Measurements from ENCODE around the gene GRK5.
"Not testable (repeated sequence)": the region's sequence is repeated elsewhere in the genome, so short reads cannot be mapped to it uniquely, and the experiment has no call there.

Gene GRK5

GRCh38 chr10:119429771-119430170 lies 222.4 kb downstream of the GRK5 start:
- Mint-ChIP-seq H3K27ac (no peak overlapping the region), H3K4me1 (ENCODE audit: low read depth) (peaks cover 14% of the 10 kb centered on the region), H3K9me3 (peaks cover 9% of the 10 kb centered on the region), H3K36me3 (ENCODE audit: low read depth) (peaks cover 48% of the 10 kb centered on the region), H3K4me3 (no peak overlapping the region), H3K27me3 (ENCODE audit: low read depth) (no peaks in the 10 kb centered on the region)

- peaks cover 13% of the 10 kb centered on the region for H3K9me3 Mint-ChIP-seq
- peaks cover 14% of the 10 kb centered on the region for H3K4me1 Mint-ChIP-seq (ENCODE audit: low read depth)
- H3K27ac Mint-ChIP-seq: no peak overlapping the region
- H3K27me3 Mint-ChIP-seq (ENCODE audit: low read depth): no peaks in the 10 kb centered on the region
- H3K4me3 Mint-ChIP-seq: no peak overlapping the region
- peaks cover 52% of the 10 kb centered on the region for H3K36me3 Mint-ChIP-seq (ENCODE audit: low read depth)
Measured at GRCh38 chr10:119431034-119431772, 223.8 kb downstream of the GRK5 start.

GRCh38 chr10:119431773-119432135 lies 224.4 kb downstream of the GRK5 start:
- peaks cover 52% of the 10 kb centered on the region for H3K36me3 Mint-ChIP-seq (ENCODE audit: low read depth)
- H3K4me3 Mint-ChIP-seq: no peak overlapping the region
- peaks cover 14% of the 10 kb centered on the region for H3K4me1 Mint-ChIP-seq (ENCODE audit: low read depth)
- H3K9me3 Mint-ChIP-seq: peaks cover 13% of the 10 kb centered on the region
- no peak overlapping the region for H3K27ac Mint-ChIP-seq
- no peaks in the 10 kb centered on the region for H3K27me3 Mint-ChIP-seq (ENCODE audit: low read depth)

GRCh38 chr10:119434942-119435341 lies 227.6 kb downstream of the GRK5 start:
- H3K27ac Mint-ChIP-seq; H3K27me3 Mint-ChIP-seq (ENCODE audit: low read depth); H3K4me3 Mint-ChIP-seq; H3K4me1 Mint-ChIP-seq (ENCODE audit: low read depth): not testable (repeated sequence)
- Mint-ChIP-seq H3K36me3 (ENCODE audit: low read depth) (peaks cover 52% of the 10 kb centered on the region), H3K9me3 (peaks cover 13% of the 10 kb centered on the region)

- Mint-ChIP-seq H3K4me3 (no peak overlapping the region), H3K36me3 (ENCODE audit: low read depth) (peaks cover 33% of the 10 kb centered on the region), H3K27ac (no peak overlapping the region), H3K4me1 (ENCODE audit: low read depth) (peaks cover 2% of the 10 kb centered on the region), H3K9me3 (peaks cover 9% of the 10 kb centered on the region), H3K27me3 (ENCODE audit: low read depth) (no peaks in the 10 kb centered on the region)
Measured at GRCh38 chr10:119438717-119439116, 231.3 kb downstream of the GRK5 start.

GRCh38 chr10:119439922-119440321 lies 232.6 kb downstream of the GRK5 start:
- no peaks in the 10 kb centered on the region for H3K27me3 Mint-ChIP-seq (ENCODE audit: low read depth)
- no peak overlapping the region for H3K4me3 Mint-ChIP-seq
- peaks cover 3% of the 10 kb centered on the region for H3K4me1 Mint-ChIP-seq (ENCODE audit: low read depth)
- H3K27ac Mint-ChIP-seq: no peak overlapping the region
- H3K36me3 Mint-ChIP-seq (ENCODE audit: low read depth): peaks cover 21% of the 10 kb centered on the region
- H3K9me3 Mint-ChIP-seq: peaks cover 4% of the 10 kb centered on the region

GRCh38 chr10:119441151-119441821 lies 233.9 kb downstream of the GRK5 start:
- H3K4me1 Mint-ChIP-seq (ENCODE audit: low read depth): peaks cover 14% of the 10 kb centered on the region
- no peaks in the 10 kb centered on the region for H3K27me3 Mint-ChIP-seq (ENCODE audit: low read depth)
- no peak overlapping the region for H3K4me3 Mint-ChIP-seq
- H3K36me3 Mint-ChIP-seq (ENCODE audit: low read depth): peaks cover 15% of the 10 kb centered on the region
- no peak overlapping the region for H3K27ac Mint-ChIP-seq
- no peaks in the 10 kb centered on the region for H3K9me3 Mint-ChIP-seq

GRCh38 chr10:119441921-119442757 lies 234.8 kb downstream of the GRK5 start:
- peaks cover 14% of the 10 kb centered on the region for H3K4me1 Mint-ChIP-seq (ENCODE audit: low read depth)
- no peak overlapping the region for H3K27ac Mint-ChIP-seq
- no peaks in the 10 kb centered on the region for H3K9me3 Mint-ChIP-seq

GRCh38 chr10:119442758-119443060 lies 235.3 kb downstream of the GRK5 start:
- peaks cover 14% of the 10 kb centered on the region for H3K4me1 Mint-ChIP-seq (ENCODE audit: low read depth)
- H3K27me3 Mint-ChIP-seq (ENCODE audit: low read depth): no peaks in the 10 kb centered on the region
- H3K36me3 Mint-ChIP-seq (ENCODE audit: low read depth): peaks cover 17% of the 10 kb centered on the region
- no peak overlapping the region for H3K4me3 Mint-ChIP-seq
- no peak overlapping the region for H3K27ac Mint-ChIP-seq
- no peaks in the 10 kb centered on the region for H3K9me3 Mint-ChIP-seq

More at GRCh38 chr10:119441921-119442757, 234.8 kb downstream of the GRK5 start:
- Mint-ChIP-seq H3K4me3 (no peak overlapping the region), H3K36me3 (ENCODE audit: low read depth) (peaks cover 17% of the 10 kb centered on the region), H3K27me3 (ENCODE audit: low read depth) (no peaks in the 10 kb centered on the region)

- Mint-ChIP-seq H3K27ac (no peak overlapping the region), H3K27me3 (ENCODE audit: low read depth) (no peaks in the 10 kb centered on the region), H3K9me3 (no peaks in the 10 kb centered on the region), H3K36me3 (ENCODE audit: low read depth) (peaks cover 16% of the 10 kb centered on the region), H3K4me1 (ENCODE audit: low read depth) (peaks cover 14% of the 10 kb centered on the region), H3K4me3 (no peak overlapping the region)
Measured at GRCh38 chr10:119443441-119443840, 236.1 kb downstream of the GRK5 start.

GRCh38 chr10:119443970-119444660 lies 236.7 kb downstream of the GRK5 start:
- Mint-ChIP-seq H3K4me1 (ENCODE audit: low read depth) (peaks cover 14% of the 10 kb centered on the region), H3K9me3 (no peaks in the 10 kb centered on the region), H3K27ac (no peak overlapping the region), H3K27me3 (ENCODE audit: low read depth) (no peaks in the 10 kb centered on the region), H3K36me3 (ENCODE audit: low read depth) (peaks cover 17% of the 10 kb centered on the region), H3K4me3 (no peak overlapping the region)

GRCh38 chr10:119444866-119445265 lies 237.5 kb downstream of the GRK5 start:
- H3K4me1 Mint-ChIP-seq (ENCODE audit: low read depth): peaks cover 12% of the 10 kb centered on the region
- H3K4me3 Mint-ChIP-seq: no peak overlapping the region
- peaks cover 17% of the 10 kb centered on the region for H3K36me3 Mint-ChIP-seq (ENCODE audit: low read depth)
- H3K27me3 Mint-ChIP-seq (ENCODE audit: low read depth): no peaks in the 10 kb centered on the region
- no peak overlapping the region for H3K27ac Mint-ChIP-seq
- no peaks in the 10 kb centered on the region for H3K9me3 Mint-ChIP-seq

GRCh38 chr10:119445311-119445934 lies 238.1 kb downstream of the GRK5 start:
- Mint-ChIP-seq H3K9me3 (no peaks in the 10 kb centered on the region), H3K27ac (peak overlapping the region; percentile 52), H3K4me1 (ENCODE audit: low read depth) (peaks cover 12% of the 10 kb centered on the region), H3K27me3 (ENCODE audit: low read depth) (no peaks in the 10 kb centered on the region), H3K36me3 (ENCODE audit: low read depth) (peaks cover 20% of the 10 kb centered on the region), H3K4me3 (no peak overlapping the region)

- no peak overlapping the region for H3K4me3 Mint-ChIP-seq
- H3K9me3 Mint-ChIP-seq: no peaks in the 10 kb centered on the region
- H3K27me3 Mint-ChIP-seq (ENCODE audit: low read depth): no peaks in the 10 kb centered on the region
- peak overlapping the region; percentile 52 for H3K27ac Mint-ChIP-seq
- peaks cover 12% of the 10 kb centered on the region for H3K4me1 Mint-ChIP-seq (ENCODE audit: low read depth)
- peaks cover 20% of the 10 kb centered on the region for H3K36me3 Mint-ChIP-seq (ENCODE audit: low read depth)
Measured at GRCh38 chr10:119445935-119446317, 238.6 kb downstream of the GRK5 start.

Measured in T-helper 1 cell treated with Interleukin-12 subunit alpha and Interleukin-12 subunit beta and Interleukin-4 antibody, amounts not matched to agents 30 μg/mL and 1 μg/mL, for 36 hours (primary cell).